HEK293T (cell line): ENCODE results near the gene IPO11.

Experiments
- FOXA1 ChIP-seq: fragments of 450-650 bp; IDR thresholded peaks from 2 replicates; pipeline ENCODE4 v1.6.1; 2016; ENCODE audit warnings: mild to moderate bottlenecking
- FOXK2 ChIP-seq: fragments of 450-650 bp; IDR thresholded peaks from 2 replicates; pipeline ENCODE4 v1.6.1; 2016; ENCODE audit warnings: mild to moderate bottlenecking
- FOXM1 ChIP-seq: fragments of 450-650 bp; IDR thresholded peaks from 2 replicates; pipeline ENCODE4 v1.6.1; 2017; ENCODE audit warnings: mild to moderate bottlenecking, borderline replicate concordance
- HDGF ChIP-seq: fragments of 450-650 bp; IDR thresholded peaks from 2 replicates; pipeline ENCODE4 v1.6.1; 2017; ENCODE audit warnings: antibody characterized with exemption, borderline replicate concordance
- NFRKB ChIP-seq: fragments of 450-650 bp; IDR thresholded peaks from 2 replicates; pipeline ENCODE4 v1.6.1; 2016; ENCODE audit warnings: mild to moderate bottlenecking, moderate library complexity
- SP1 ChIP-seq: fragments of 450-650 bp; IDR thresholded peaks from 2 replicates; pipeline ENCODE4 v1.6.1; 2017
- SUZ12 ChIP-seq: fragments of 450-650 bp; IDR thresholded peaks from 2 replicates; pipeline ENCODE4 v1.6.1; 2016; ENCODE audit warnings: mild to moderate bottlenecking

- no peak for TF ChIP-seq HDGF
- TF ChIP-seq FOXA1: no peak
- TF ChIP-seq FOXM1: no peak
- TF ChIP-seq SUZ12: no peak
- no peak for TF ChIP-seq NFRKB
- TF ChIP-seq FOXK2: no peak
- no peak for TF ChIP-seq SP1
Measured at GRCh38 chr5:62633243-62633642, 220.7 kb downstream of the IPO11 start.
